PC-9 (cell line): Measurements from ENCODE around the gene IRF6.

Source experiments
- EZH2 ChIP-seq: fragments of 200-600 bp; sonication (generic); IDR thresholded peaks from 2 replicates; pipeline ENCODE4 v1.8.0; 2017; ENCODE audit warnings: antibody characterized with exemption, low read depth
- TF ChIP-seq, protein P1 (sequence below): fragments of 200-600 bp; sonication (generic); conservative IDR thresholded peaks from 2 replicates; pipeline ENCODE4 v1.6.1; 2017; ENCODE audit warnings: mixed run types, antibody characterized with exemption, mild to moderate bottlenecking, moderate library complexity

- TF ChIP-seq EZH2 = no peak
- TF ChIP-seq, protein P1, sequence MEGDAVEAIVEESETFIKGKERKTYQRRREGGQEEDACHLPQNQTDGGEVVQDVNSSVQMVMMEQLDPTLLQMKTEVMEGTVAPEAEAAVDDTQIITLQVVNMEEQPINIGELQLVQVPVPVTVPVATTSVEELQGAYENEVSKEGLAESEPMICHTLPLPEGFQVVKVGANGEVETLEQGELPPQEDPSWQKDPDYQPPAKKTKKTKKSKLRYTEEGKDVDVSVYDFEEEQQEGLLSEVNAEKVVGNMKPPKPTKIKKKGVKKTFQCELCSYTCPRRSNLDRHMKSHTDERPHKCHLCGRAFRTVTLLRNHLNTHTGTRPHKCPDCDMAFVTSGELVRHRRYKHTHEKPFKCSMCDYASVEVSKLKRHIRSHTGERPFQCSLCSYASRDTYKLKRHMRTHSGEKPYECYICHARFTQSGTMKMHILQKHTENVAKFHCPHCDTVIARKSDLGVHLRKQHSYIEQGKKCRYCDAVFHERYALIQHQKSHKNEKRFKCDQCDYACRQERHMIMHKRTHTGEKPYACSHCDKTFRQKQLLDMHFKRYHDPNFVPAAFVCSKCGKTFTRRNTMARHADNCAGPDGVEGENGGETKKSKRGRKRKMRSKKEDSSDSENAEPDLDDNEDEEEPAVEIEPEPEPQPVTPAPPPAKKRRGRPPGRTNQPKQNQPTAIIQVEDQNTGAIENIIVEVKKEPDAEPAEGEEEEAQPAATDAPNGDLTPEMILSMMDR = no peak
Observed at GRCh38 chr1:209778102-209778501, 27.8 kb downstream of the IRF6 start.
